Panc1 (cell line): ENCODE measurements around the gene NEGR1. TPM values are rescaled to one million over a fixed set of nuclear protein-coding genes. Genes with fewer than 3 reads are reported as not detected.

Experiments used
- ATAC-seq: fragments of 200-7000 bp; cut with Tn5 transposase; 2 replicates; pipeline ENCODE4 v1.9.1; 2020; ENCODE audit warnings: mild to moderate bottlenecking, moderate library complexity
- BruUV-seq: library from RNA; stranded (reverse); fragments of 400-500 nt; replicated peaks from 2 replicates; lab custom pipeline; 2021; lab: Mats Ljungman, UMichigan
- CTCF ChIA-PET: fragments of 300-600 bp; sonication (Branson Sonifier 250); formaldehyde crosslinking; loops from one replicate; lab custom pipeline; 2022; ENCODE audit warnings: antibody characterized with exemption; lab: Charles Lee
- POLR2A ChIA-PET: fragments of 300-600 bp; sonication (Branson Sonifier 250); formaldehyde crosslinking; loops from one replicate; lab custom pipeline; 2022; ENCODE audit warnings: antibody characterized with exemption; lab: Charles Lee
- DNase-seq: peaks from one replicate; pipeline ENCODE4 v3.0.0-alpha.2; 2010; ENCODE audit warnings: low read depth, low spot score
- H3K27ac ChIP-seq: 2 replicates; pipeline ENCODE4 v1.5.1; 2011; ENCODE audit warnings: mild to moderate bottlenecking, low read length, inconsistent platforms
- H3K27me3 ChIP-seq: fragments of 200-500 bp; sonication (Bioruptor generic); 2 replicates; pipeline ENCODE4 v1.6.0; 2014; ENCODE audit warnings: low read length, inconsistent platforms; ENCODE audit not compliant: control insufficient read depth, insufficient read depth
- H3K36me3 ChIP-seq: fragments of 200-500 bp; sonication (Bioruptor generic); 2 replicates; pipeline ENCODE4 v1.5.1; 2014; ENCODE audit warnings: inconsistent platforms, mild to moderate bottlenecking, low read length, moderate library complexity; ENCODE audit not compliant: control insufficient read depth, insufficient read depth
- H3K4me1 ChIP-seq: 2 replicates; pipeline ENCODE4 v1.5.1; 2011; ENCODE audit warnings: inconsistent platforms, mild to moderate bottlenecking, low read length, moderate library complexity; ENCODE audit not compliant: control insufficient read depth, insufficient read depth
- H3K4me3 ChIP-seq, 2 experiments: 2 replicates each; pipeline ENCODE4 v1.5.1; 2011 to 2012; ENCODE audit warnings: low read depth in 2 of 2, low read length in 2 of 2, mild to moderate bottlenecking in 2 of 2, inconsistent platforms in 1 of 2, moderate library complexity in 1 of 2
- H3K9me3 ChIP-seq: fragments of 200-500 bp; sonication (Bioruptor generic); 2 replicates; pipeline ENCODE4 v1.5.1; 2014; ENCODE audit warnings: low read depth, mild to moderate bottlenecking, inconsistent platforms, low read length, moderate library complexity; ENCODE audit not compliant: control insufficient read depth, insufficient read depth
- SIN3A ChIP-seq: IDR thresholded peaks from 2 replicates; pipeline ENCODE4 v1.6.1; 2012; ENCODE audit warnings: low read depth, mild to moderate bottlenecking, low read length, moderate library complexity, borderline replicate concordance; ENCODE audit not compliant: insufficient read depth
- TCF7L2 ChIP-seq: IDR thresholded peaks from 2 replicates; pipeline ENCODE4 v1.6.1; 2011; ENCODE audit warnings: mild to moderate bottlenecking, low read depth, low read length, inconsistent platforms
- in situ Hi-C: cut with HindIII; loops from 2 replicates; pipeline ENCODE4 v1.10.0; 2016; ENCODE audit warnings: low sequenced_read_pairs, low pct_unique_long_range_greater_than_20kb
- intact Hi-C: fragments of 100-400 bp; cut with micrococcal nuclease; formaldehyde crosslinking; loops from one replicate; pipeline ENCODE4 v1.10.0; 2022; ENCODE audit not compliant: unreplicated experiment
- total RNA-seq: library from RNA; stranded (reverse); gene quantifications from one replicate; pipeline ENCODE4 v1.2.1, GENCODE V29; 2021; ENCODE audit not compliant: unreplicated experiment
- TF ChIP-seq, protein P1 (sequence below): fragments of 450-650 bp; IDR thresholded peaks from 2 replicates; pipeline ENCODE4 v1.5.1; 2017; ENCODE audit warnings: mild to moderate bottlenecking
- TF ChIP-seq, protein P2 (sequence below), 2 experiments: IDR thresholded peaks; 2 replicates each; pipeline ENCODE4 v1.6.1; 2011 to 2012; ENCODE audit warnings: low read depth in 2 of 2, control low read depth in 1 of 2, low read length in 1 of 2, mild to moderate bottlenecking in 1 of 2, moderate library complexity in 1 of 2; ENCODE audit not compliant: insufficient read depth in 1 of 2

Gene NEGR1
- total RNA-seq, 1 experiment from 2014 or later = 2.7 TPM

DNA sequence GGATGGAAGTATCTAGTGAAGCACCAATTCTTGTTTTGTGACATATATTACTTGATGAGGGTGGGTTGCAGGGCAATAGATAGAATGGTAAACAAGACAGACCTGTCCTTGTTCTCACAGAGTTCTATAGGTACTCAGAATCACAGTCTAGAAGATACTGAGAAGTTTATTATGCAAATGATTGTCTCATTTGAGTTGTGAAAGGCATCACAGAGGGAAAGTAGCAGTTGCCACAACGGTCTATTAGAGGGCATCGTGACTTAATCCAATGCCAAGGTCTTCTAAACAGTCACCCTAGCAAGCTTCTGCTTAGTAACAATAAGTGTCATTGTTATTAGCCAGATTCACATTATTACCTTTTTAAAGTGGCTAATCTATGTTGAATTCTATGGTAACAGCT lies 626.7 kb downstream of the NEGR1 start:
- Histone ChIP-seq H3K4me1 (no peaks in the 10 kb centered on the region), H3K36me3 (no peaks in the 10 kb centered on the region), H3K9me3 (peaks cover 2% of the 10 kb centered on the region; the same call in 1 of the 2 replicates), H3K27ac (no peak overlapping the region), H3K27me3 (no peaks in the 10 kb centered on the region), H3K4me3 (no peak overlapping the region)
- TF ChIP-seq, protein P1, sequence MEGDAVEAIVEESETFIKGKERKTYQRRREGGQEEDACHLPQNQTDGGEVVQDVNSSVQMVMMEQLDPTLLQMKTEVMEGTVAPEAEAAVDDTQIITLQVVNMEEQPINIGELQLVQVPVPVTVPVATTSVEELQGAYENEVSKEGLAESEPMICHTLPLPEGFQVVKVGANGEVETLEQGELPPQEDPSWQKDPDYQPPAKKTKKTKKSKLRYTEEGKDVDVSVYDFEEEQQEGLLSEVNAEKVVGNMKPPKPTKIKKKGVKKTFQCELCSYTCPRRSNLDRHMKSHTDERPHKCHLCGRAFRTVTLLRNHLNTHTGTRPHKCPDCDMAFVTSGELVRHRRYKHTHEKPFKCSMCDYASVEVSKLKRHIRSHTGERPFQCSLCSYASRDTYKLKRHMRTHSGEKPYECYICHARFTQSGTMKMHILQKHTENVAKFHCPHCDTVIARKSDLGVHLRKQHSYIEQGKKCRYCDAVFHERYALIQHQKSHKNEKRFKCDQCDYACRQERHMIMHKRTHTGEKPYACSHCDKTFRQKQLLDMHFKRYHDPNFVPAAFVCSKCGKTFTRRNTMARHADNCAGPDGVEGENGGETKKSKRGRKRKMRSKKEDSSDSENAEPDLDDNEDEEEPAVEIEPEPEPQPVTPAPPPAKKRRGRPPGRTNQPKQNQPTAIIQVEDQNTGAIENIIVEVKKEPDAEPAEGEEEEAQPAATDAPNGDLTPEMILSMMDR = no peak
- TF ChIP-seq, protein P2, sequence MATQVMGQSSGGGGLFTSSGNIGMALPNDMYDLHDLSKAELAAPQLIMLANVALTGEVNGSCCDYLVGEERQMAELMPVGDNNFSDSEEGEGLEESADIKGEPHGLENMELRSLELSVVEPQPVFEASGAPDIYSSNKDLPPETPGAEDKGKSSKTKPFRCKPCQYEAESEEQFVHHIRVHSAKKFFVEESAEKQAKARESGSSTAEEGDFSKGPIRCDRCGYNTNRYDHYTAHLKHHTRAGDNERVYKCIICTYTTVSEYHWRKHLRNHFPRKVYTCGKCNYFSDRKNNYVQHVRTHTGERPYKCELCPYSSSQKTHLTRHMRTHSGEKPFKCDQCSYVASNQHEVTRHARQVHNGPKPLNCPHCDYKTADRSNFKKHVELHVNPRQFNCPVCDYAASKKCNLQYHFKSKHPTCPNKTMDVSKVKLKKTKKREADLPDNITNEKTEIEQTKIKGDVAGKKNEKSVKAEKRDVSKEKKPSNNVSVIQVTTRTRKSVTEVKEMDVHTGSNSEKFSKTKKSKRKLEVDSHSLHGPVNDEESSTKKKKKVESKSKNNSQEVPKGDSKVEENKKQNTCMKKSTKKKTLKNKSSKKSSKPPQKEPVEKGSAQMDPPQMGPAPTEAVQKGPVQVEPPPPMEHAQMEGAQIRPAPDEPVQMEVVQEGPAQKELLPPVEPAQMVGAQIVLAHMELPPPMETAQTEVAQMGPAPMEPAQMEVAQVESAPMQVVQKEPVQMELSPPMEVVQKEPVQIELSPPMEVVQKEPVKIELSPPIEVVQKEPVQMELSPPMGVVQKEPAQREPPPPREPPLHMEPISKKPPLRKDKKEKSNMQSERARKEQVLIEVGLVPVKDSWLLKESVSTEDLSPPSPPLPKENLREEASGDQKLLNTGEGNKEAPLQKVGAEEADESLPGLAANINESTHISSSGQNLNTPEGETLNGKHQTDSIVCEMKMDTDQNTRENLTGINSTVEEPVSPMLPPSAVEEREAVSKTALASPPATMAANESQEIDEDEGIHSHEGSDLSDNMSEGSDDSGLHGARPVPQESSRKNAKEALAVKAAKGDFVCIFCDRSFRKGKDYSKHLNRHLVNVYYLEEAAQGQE (IDR thresholded peaks at IDR 0.05; ENCODE audit: insufficient read depth in 1 of 2, low read depth in 2 of 2, low read length in 1 of 2) = no peak
- no peak for TF ChIP-seq SIN3A
- intact Hi-C loops (no loop called here), in situ Hi-C loops (no loop called here)
- BruUV-seq = no TSS peak
- no peak for DNase-seq
- ChIA-PET POLR2A (no interaction called here), CTCF (no interaction called here)
- ATAC-seq = no peak

DNA sequence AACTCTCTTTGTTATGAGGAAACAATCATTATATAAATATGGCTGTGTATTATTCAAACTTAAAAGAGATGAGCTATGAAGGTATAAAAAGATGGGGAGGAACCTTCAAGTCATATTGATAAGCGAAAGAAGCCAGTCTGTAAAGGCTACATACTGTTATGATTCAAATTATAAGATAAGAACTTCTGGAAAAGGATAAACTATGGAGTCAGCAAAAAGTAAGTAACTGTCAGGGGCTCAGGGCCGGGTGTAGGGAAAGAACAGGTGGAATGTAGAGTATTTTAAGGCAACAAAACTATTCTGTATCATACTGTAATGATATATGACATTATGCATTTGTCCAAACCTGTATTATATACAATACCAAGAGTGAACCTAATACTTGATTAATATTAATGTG lies 628.4 kb downstream of the NEGR1 start:
- CTCF ChIA-PET = no interaction called here
- POLR2A ChIA-PET = no interaction called here
- H3K36me3 ChIP-seq = no peaks in the 10 kb centered on the region
- no peaks in the 10 kb centered on the region for H3K4me1 ChIP-seq
- no peak overlapping the region for H3K4me3 ChIP-seq
- ATAC-seq (no peak), DNase-seq (no peak)
- peaks cover 2% of the 10 kb centered on the region; the same call in 1 of the 2 replicates for H3K9me3 ChIP-seq
- intact Hi-C loops (no loop called here), in situ Hi-C loops (no loop called here)
- H3K27me3 ChIP-seq = no peaks in the 10 kb centered on the region
- TF ChIP-seq TCF7L2 = no peak
- TF ChIP-seq, protein P2 (IDR thresholded peaks at IDR 0.05; ENCODE audit: insufficient read depth in 1 of 2, low read depth in 2 of 2, low read length in 1 of 2) = no peak
- TF ChIP-seq SIN3A = no peak
- TF ChIP-seq, protein P1 = no peak
- H3K27ac ChIP-seq = no peak overlapping the region
- BruUV-seq = no TSS peak
